HG02763 (cell line): Measurements from ENCODE around the gene TAOK1.
"Not testable (repeated sequence)": the region's sequence is repeated elsewhere in the genome, so short reads cannot be mapped to it uniquely, and the experiment has no call there.

Experiments
- ATAC-seq: cut with Tn5 transposase; IDR thresholded peaks from one replicate; pipeline ENCODE4 v1.9.1; 2021; ENCODE audit warnings: mild to moderate bottlenecking, moderate library complexity; ENCODE audit not compliant: unreplicated experiment

The TAOK1 gene

DNA sequence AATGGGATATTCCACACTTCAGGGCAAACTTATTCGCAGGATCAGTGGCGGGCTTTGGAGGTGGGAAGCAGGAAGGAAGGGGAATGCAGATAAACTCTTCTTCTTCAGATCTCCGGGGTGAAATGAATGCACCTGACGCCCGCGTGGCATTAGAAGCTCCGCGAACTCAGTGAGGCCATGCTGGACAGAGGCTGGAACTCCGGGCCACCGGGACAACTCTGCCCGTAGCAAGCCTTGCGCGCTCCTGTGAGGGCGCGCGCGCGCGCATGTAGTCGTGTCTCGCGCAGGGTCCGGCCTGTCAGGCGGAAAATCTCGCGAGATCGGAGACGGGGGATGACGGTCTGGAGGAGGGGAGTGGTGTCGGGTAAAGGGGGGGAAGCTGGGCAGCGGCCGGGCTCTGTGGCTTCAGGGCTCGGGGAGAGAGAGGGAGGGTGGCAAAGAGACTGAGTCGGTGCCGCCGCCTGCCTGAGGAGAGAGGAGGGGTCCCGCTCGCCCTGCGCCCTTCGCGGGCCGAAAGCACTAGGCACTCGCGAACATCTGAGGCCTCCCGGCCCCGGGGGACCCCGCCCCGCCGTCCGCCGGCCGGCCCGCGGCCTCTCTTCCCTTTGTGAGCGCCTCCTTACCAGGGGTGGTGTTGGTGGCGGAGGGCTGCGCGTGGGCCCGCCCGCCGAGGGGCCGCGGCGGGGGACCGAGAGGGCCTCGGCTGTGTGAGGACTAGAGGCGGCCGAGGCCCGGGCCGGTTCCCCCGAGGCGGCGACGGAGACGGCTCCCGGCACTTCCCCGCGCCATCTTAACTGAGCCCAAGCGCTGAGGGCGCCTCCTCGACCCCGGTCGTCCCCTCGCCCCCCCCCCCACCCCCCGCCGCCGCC lies at the start of gene TAOK1:
Gene TAOK1 (plus strand): TSS at position 382 of the 869 bp plus-strand sequence. CDS start 61,186 bp downstream, outside the sequence.
- ATAC-seq, result peak; percentile 81

GRCh38 chr17:29341726-29342125 lies 48.4 kb upstream of the TAOK1 start:
- ATAC-seq, result no peak

- ATAC-seq, result no peak
Measured at GRCh38 chr17:29342158-29342765, 47.9 kb upstream of the TAOK1 start.

- ATAC-seq, result no peak
Measured at GRCh38 chr17:29344201-29344856, 45.8 kb upstream of the TAOK1 start.

GRCh38 chr17:29345066-29345465 lies 45.1 kb upstream of the TAOK1 start:
- ATAC-seq, result no peak

DNA sequence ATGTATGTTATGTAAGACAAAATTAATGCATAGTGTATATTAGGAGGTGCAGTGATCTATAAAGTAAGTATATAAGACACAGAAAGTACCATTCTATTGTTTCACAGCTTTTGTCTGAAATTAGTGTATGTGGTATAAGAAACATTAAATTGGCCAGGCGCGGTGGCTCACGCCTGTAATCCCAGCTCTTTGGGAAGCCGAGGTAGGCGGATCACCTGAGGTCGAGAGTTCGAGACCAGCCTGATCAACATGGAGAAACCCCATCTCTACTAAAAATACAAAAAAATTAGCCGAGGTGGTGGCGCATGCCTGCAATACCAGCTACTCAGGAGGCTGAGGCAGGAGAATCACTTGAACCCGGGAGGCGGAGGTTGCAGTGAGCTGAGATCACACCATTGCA lies 44.7 kb upstream of the TAOK1 start:
- ATAC-seq, result not testable (repeated sequence)

- ATAC-seq, result no peak
Measured at GRCh38 chr17:29346462-29346861, 43.7 kb upstream of the TAOK1 start.

DNA sequence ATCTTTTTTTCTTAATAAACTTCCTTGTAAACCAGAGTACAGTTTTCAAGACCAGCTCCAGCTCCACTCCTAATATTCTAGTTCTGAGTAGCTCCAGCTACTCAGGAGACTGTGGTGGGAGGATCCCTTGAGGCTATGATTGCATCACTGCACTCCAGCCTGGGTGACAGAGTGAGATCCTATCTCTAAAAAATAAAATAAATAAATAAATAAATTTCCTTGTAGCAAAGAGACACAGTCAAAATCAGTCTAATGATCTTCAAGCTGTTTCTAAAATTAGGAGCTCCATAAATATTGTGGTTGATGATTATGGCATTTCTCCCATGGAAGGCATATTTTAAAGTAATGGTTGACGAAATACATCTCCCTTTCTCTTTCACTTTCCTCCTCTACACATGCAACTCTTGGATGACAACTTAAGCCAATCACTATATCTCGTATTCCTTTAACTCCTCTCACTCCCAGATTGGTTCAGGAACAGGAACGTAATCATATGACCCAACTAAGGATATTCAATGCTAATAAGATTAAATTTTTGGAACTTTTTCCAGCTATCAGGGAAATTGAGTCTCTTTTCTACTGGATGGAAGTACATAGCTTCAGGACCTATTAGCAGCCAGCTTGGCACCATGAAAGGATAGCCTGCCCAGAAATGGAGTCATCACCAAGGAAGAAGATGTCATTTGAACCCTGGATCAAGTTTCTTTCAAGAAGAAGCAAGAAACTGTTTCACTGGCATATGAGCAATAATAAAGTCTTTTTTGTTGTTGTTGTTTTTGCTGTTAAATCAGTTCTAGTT lies 42.1 kb upstream of the TAOK1 start:
- ATAC-seq, result no peak

GRCh38 chr17:29349409-29349808 lies 40.8 kb upstream of the TAOK1 start:
- ATAC-seq, result no peak

DNA sequence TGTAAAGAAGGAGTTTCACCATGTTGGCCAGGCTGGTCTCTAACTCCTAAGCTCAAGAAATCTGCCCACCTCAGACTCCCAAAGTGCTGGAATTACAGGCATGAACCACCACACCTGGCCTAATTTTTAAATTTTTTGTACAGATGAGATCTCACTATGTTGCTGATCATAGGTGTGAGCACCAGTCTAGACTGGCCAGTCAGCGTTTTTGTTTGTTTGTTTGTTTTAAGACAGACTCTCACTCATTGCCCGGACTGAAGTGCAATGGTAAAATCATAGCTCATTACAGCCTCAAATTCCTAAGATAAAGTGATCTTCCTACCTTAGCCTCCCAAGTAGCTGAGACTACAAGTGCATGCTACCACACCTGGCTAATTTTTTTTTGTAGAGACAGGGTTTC lies 38.0 kb upstream of the TAOK1 start:
- ATAC-seq, result no peak

- no peak for ATAC-seq
Measured at GRCh38 chr17:29357232-29357631, 32.9 kb upstream of the TAOK1 start.

DNA sequence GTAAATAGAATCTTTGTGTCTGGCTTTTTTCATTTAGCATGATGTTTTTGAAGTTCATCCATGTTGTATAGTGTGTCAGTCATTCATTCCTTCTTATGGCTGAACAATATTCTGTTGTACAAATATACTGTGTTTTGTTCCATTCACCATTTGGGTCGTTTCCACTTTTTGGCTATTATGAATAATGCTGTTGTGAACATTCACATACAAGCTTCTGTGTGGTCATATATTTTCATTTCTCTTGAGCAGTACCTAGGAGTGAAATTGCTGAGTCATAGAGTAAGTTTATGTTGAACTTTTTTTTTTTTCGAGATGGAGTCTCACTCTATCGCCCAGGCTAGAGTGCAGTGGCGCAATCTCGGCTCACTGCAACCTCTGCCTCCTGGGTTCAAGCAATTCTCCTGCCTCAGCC lies 32.3 kb upstream of the TAOK1 start:
- no peak for ATAC-seq

- no peak for ATAC-seq
Measured at GRCh38 chr17:29358416-29358815, 31.7 kb upstream of the TAOK1 start.

- ATAC-seq, result no peak
Measured at GRCh38 chr17:29359777-29360176, 30.4 kb upstream of the TAOK1 start.

- ATAC-seq, result no peak
Measured at GRCh38 chr17:29363716-29364115, 26.4 kb upstream of the TAOK1 start.

GRCh38 chr17:29364691-29365090 lies 25.5 kb upstream of the TAOK1 start:
- ATAC-seq, result no peak

DNA sequence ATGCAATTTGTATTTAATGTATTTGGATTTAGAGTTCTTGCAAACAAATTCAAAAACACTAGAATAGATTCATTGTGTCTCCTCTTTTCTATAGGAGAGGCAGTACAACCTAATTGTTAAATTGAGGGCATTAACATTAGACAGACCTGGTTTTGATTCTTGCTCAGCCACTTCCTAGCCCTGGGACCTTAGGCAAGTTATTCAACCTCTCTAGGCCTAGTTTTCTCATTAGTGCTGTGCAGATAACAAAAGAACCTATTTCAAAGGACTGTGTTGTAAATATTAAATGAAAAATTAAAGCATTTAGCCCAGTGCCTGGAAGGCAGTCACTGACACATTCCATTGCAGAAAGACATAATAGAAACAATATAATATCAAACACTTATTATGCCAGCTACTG lies 22.0 kb upstream of the TAOK1 start:
- no peak for ATAC-seq

GRCh38 chr17:29368926-29369325 lies 21.2 kb upstream of the TAOK1 start:
- no peak for ATAC-seq

GRCh38 chr17:29369831-29370735 lies 20.1 kb upstream of the TAOK1 start:
- ATAC-seq, result peak; percentile 53

DNA sequence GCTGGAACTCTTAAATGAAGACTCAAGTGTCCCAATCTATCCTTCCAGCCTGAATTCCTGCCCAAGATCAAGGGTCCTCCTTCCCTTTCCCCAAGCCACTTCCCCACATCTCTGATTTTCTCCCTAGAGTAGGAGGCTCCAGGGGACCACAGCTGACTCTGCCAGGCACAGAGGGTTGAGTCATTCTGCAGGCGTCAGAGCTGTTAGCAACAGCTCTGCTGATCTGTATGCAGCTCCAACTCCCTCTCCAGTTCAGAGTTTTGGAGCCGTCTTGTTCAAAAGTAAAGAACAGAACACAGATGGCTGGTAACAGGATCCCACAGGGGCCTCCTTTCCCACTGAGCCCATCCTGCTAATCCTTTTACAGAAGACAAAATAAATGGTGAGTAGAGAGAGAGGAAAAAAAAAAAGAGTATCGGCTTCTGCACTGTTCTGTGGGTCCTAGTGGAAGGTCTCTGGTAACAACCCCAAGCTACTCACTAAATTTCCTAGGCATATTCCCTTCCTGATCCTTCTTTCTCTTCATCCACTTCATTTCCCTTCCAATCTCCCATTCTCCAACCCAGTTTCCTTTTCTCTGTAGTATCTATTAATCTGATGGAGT lies 13.4 kb upstream of the TAOK1 start:
- no peak for ATAC-seq
